ENCODE data around the gene PHF2.
A peak's percentile ranks its signal among the peaks of the same experiment; 100 is the strongest.
"Not testable (repeated sequence)": the region's sequence is repeated elsewhere in the genome, so short reads cannot be mapped to it uniquely, and the experiment has no call there.

PHF2 gene

DNA sequence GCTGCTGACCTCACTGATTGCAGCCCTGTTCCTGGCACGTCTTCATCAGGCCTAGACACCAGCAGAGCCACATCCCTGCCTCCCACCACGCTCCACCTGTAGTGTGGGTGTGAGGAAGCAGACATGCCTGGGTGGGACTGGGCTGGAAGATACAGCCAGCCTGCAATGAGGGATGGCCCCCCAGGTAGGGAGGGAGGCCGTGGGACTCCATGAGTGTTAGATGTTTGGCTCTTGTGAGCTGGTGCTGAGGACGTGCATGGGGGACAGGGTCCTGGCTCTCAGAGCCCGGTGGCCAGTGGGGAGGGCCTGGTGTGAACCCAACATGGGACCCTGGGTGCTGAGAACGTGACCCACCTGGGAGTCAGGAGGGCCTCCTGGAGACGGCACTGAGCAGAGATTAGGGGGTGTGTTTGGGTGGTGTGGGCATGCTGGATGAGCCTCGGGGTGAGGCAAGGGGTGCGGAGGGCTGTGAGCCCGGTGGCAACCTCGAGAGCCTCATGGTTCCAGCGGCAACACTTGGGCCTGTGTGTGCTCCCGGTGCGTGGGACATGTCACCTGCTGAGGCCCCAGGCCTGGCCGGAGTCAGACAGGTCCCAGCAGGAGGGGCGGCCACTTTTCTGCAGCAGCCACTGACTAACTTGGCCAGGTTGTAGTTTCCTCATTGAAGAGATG, 87.6 kb downstream of the PHF2 start:
- DNase-seq (ENCODE audit: low spot score) (no peak), FAIRE-seq (no peak)

DNA sequence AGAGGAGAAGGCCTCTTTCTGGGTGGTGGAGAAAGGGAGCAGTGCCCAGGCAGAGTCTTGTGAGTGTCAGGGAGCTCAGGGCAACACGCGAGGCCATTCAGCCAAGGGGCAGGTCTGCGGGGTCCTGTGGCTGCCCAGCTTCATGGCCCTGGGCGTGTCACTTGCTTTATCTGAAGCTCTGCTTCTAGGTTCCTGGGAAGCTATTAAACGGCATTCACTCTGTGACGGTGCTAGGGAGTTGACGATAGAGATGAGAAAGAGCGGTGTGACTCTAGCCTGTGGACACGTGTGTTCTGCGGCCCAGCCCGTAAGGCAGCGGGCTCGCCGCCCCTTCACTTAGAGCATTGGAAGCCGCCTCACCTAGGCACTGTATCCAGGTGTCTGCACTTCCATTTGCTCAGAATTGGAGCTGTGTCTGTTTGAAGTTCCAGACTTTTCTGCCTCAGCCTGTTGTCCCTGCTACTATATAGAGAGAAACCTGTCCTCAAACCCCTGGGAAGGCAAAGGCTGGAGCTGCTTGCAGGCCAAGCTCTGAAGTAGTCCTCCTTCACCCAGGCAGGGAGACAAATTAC, 88.3 kb downstream of the PHF2 start:
- no peak for DNase-seq (ENCODE audit: low spot score)
- FAIRE-seq: no peak

- FAIRE-seq: no peak
- DNase-seq (ENCODE audit: low spot score): no peak
Observed at GRCh38 chr9:93665128-93665636, 88.8 kb downstream of the PHF2 start.

- FAIRE-seq (no peak), DNase-seq (ENCODE audit: low spot score) (no peak)
Observed at GRCh38 chr9:93665637-93666438, 89.5 kb downstream of the PHF2 start.

GRCh38 chr9:93666439-93666784, 90.0 kb downstream of the PHF2 start:
- DNase-seq (ENCODE audit: low spot score); FAIRE-seq: not testable (repeated sequence)

- DNase-seq (ENCODE audit: low spot score) (no peak), FAIRE-seq (no peak)
Observed at GRCh38 chr9:93667006-93667405, 90.6 kb downstream of the PHF2 start.

- DNase-seq (ENCODE audit: low spot score) (no peak), FAIRE-seq (no peak)
Observed at GRCh38 chr9:93667627-93668026, 91.2 kb downstream of the PHF2 start.

- no peak for FAIRE-seq
- DNase-seq (ENCODE audit: low spot score): no peak
Observed at GRCh38 chr9:93668261-93668871, 92.0 kb downstream of the PHF2 start.

DNA sequence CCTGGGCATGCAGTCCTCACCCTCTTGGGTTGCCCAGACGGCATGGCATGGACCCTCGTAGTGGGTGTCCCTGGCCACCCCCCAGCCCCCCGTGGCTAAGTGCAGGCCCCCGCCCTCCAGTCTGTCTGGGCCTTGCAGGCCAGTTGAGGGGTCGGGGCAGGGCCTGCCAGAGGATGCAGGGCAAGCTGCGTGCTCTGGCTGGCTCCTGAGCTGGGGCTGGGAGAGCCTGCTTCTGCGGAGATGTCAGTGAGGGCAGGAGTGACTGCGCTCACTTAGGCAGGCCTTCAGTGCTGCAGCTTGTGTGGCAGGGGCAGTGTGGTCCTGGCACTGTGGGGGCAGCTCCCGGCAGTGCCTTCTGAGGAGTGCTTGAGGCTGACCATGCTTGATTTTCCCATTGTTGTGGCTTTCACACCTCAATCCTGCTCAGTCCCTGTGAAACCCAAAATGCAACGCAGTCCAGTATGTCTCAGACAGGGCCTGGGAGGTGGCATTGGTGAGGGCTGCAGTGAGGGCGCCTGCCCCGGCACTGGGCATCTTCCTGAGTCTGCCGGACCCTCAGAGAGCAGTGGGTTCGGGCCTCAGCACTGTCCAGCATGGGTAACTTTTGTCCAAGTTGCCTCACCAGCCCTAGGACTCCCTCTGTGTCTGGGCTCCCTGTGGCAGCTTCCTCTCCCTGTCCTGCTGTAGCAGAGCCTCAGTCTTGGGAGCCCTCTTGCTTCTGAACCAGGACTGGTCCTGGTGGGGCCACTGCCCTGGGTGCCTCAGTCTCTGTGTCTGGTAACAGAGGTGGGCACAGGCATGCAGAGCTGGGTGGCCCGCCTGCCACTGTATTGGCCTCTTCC, 93.0 kb downstream of the PHF2 start:
- FAIRE-seq (no peak), DNase-seq (ENCODE audit: low spot score) (no peak)

- FAIRE-seq (no peak), DNase-seq (ENCODE audit: low spot score) (no peak)
Observed at GRCh38 chr9:93669958-93670207, 93.5 kb downstream of the PHF2 start.

GRCh38 chr9:93670208-93671019, 94.0 kb downstream of the PHF2 start:
- peak; percentile 42 for FAIRE-seq
- DNase-seq (ENCODE audit: low spot score): no peak

DNA sequence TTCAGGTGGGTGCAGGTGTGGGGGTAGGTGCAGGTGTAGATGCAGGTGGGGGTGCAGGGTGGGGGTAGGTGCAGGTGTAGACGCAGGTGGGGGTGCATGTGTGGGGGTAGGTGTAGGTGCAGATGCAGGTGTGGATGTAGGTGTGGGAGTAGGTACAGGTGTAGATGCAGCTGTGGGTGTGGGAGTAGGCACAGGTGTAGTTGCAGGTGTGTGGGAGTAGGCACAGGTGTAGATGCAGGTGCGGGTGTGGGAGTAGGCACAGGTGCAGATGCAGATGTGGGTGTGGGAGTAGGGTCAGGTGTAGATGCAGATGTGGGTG, 94.6 kb downstream of the PHF2 start:
- DNase-seq (ENCODE audit: low spot score): no peak

GRCh38 chr9:93672330-93673020, 96.1 kb downstream of the PHF2 start:
- not testable (repeated sequence) for DNase-seq (ENCODE audit: low spot score)
- FAIRE-seq: peak; percentile 88

More for the DNA sequence above, 94.6 kb downstream of the PHF2 start:
- FAIRE-seq: no peak

DNA sequence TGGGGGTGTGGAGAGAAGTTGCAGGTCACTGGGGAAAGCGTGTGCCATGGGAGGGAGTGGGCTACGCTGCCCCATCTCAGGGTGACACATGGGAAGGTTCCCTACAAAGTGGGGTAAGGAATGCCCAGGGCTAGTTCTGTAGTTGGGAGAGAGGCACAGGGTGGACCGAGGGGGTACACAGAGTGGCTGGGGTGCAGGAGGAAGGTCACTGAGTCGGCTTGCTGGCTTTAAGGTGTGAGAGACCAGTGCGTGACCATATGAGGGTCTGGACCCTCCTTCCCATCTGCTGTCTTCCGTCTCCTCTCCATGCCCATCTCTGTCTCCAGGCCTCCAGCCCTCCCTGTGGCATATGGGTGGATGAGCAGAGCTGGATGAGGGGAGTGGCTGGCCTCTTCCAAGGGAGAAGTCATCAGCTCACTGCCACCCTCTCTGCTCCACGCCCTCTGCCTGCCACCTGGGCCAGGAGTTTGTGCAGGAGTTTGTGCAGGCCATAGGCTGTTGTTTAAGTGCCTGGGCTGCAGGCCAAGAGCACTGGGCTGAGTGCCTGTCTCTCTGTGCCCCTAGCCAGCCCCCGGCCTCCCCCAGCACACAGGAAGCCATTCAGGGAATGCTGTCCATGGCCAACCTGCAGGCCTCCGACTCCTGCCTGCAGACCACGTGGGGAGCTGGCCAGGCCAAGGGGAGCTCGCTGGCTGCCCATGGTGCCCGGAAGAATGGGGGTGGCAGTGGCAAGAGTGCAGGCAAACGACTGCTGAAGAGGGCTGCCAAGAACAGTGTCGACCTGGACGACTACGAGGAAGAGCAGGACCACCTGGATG, 96.8 kb downstream of the PHF2 start:
- DNase-seq (ENCODE audit: low spot score): no peak

GRCh38 chr9:93673839-93674334, 97.5 kb downstream of the PHF2 start:
- FAIRE-seq: no peak

More for the DNA sequence above, 96.8 kb downstream of the PHF2 start:
- FAIRE-seq: peak; percentile 50

GRCh38 chr9:93674580-93675335, 98.4 kb downstream of the PHF2 start:
- no peak for FAIRE-seq

More at GRCh38 chr9:93673839-93674334, 97.5 kb downstream of the PHF2 start:
- no peak for DNase-seq (ENCODE audit: low spot score)

GRCh38 chr9:93675336-93676150, 99.2 kb downstream of the PHF2 start:
- no peak for DNase-seq (ENCODE audit: low spot score)
- no peak for FAIRE-seq

More at GRCh38 chr9:93674580-93675335, 98.4 kb downstream of the PHF2 start:
- no peak for DNase-seq (ENCODE audit: low spot score)

Measured in urothelium cell line (cell line).